ENCODE data around the gene ATP8B4. TPM values are rescaled to one million over a fixed set of nuclear protein-coding genes. Genes with fewer than 3 reads are reported as not detected.
A peak's percentile ranks its signal among the peaks of the same experiment; 100 is the strongest.

Gene ATP8B4
- total RNA-seq, 4 donors from 2014 or later = 2.7 to 6.3 (median 3.7) TPM

DNA sequence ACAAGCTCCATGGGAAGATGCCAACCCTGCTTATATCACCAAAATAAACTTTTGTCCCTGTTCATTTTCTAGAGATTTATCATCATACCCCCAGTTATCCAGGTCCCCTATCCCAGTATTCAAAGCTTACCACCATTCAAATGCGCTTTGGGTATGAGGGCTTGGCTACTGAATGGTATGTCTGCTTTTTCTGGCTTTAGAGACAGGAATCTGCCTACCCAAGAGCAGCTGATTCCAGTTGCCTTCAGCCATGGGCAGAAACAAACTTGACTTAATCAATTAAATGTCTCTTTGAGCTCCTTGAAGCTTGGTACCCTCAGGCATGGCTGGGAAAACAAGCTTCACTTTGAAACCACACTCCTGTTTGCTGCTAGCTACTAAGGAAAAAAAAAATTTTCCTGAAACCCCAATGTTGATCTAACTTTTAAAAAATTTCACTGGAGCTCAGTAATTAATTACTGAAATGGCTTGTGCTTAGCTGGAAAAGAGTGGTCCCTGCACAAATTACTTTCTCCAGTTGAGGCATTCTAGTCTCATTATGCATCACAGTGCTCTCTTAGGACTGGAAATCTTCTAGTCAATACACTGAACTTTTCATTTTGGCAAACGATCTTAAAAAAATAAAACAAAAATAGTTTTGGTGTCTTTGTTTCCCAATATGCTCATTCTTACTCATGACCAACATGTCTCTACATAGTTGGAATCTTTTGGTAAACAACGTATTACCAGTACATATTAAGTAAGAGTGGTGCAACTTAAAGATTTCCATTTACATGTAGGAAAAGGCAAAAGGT, 255.4 kb downstream of the ATP8B4 start:
- Histone ChIP-seq H3K36me3 (no peaks in the 10 kb centered on the region), H3K27ac (replicated peaks in 1 of 4) (peak overlapping the region in 2 of 4 donors; percentile 30 to 68), H3K9me3 (peaks cover 0 to 3% (median 0%) of the 10 kb centered on the region in 4 donors), H3K4me1 (peaks cover 0 to 3% (median 0%) of the 10 kb centered on the region in 4 donors), H3K4me3 (no peak overlapping the region), H3K27me3 (no peaks in the 10 kb centered on the region)
- DNase-seq (ENCODE audit: extremely low spot score) = no peak
- no peak for TF ChIP-seq POLR2AphosphoS5 (IDR thresholded peaks at IDR 0.05)
- TF ChIP-seq EP300 (IDR thresholded peaks at IDR 0.05) = no peak
- TF ChIP-seq POLR2A (IDR thresholded peaks at IDR 0.05; ENCODE audit: low read depth) = no peak
- TF ChIP-seq, protein P1, sequence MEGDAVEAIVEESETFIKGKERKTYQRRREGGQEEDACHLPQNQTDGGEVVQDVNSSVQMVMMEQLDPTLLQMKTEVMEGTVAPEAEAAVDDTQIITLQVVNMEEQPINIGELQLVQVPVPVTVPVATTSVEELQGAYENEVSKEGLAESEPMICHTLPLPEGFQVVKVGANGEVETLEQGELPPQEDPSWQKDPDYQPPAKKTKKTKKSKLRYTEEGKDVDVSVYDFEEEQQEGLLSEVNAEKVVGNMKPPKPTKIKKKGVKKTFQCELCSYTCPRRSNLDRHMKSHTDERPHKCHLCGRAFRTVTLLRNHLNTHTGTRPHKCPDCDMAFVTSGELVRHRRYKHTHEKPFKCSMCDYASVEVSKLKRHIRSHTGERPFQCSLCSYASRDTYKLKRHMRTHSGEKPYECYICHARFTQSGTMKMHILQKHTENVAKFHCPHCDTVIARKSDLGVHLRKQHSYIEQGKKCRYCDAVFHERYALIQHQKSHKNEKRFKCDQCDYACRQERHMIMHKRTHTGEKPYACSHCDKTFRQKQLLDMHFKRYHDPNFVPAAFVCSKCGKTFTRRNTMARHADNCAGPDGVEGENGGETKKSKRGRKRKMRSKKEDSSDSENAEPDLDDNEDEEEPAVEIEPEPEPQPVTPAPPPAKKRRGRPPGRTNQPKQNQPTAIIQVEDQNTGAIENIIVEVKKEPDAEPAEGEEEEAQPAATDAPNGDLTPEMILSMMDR (IDR thresholded peaks at IDR 0.05) = no peak
- intact Hi-C loops (cut with DNase I) = no loop called here
- WGBS = 94% methylated on average over 3 of the region's 3 CpGs

- peaks cover 0 to 11% (median 2%) of the 10 kb centered on the region in 4 donors for H3K4me1 ChIP-seq
- peak overlapping the region in 3 of 4 donors; percentile 6 to 30 (median 7) for H3K27ac ChIP-seq (replicated peaks in 1 of 4)
- H3K4me3 ChIP-seq = no peak overlapping the region
- H3K36me3 ChIP-seq = no peaks in the 10 kb centered on the region
- intact Hi-C loops (cut with DNase I) = no loop called here
- WGBS = 81% methylated on average over 8 of the region's 8 CpGs
- H3K9me3 ChIP-seq = no peaks in the 10 kb centered on the region
- no peak for DNase-seq (ENCODE audit: extremely low spot score)
- H3K27me3 ChIP-seq = no peaks in the 10 kb centered on the region
- TF ChIP-seq POLR2AphosphoS5 (IDR thresholded peaks at IDR 0.05) = no peak
- TF ChIP-seq, protein P1 (IDR thresholded peaks at IDR 0.05) = no peak
- no peak for TF ChIP-seq POLR2A (IDR thresholded peaks at IDR 0.05; ENCODE audit: low read depth)
- no peak for TF ChIP-seq EP300 (IDR thresholded peaks at IDR 0.05)
Observed at GRCh38 chr15:49860101-49860500, 258.9 kb downstream of the ATP8B4 start.

- Histone ChIP-seq H3K4me3 (no peak overlapping the region), H3K4me1 (peaks cover 0 to 11% (median 0%) of the 10 kb centered on the region in 4 donors), H3K27me3 (no peaks in the 10 kb centered on the region), H3K36me3 (no peaks in the 10 kb centered on the region), H3K9me3 (no peaks in the 10 kb centered on the region), H3K27ac (replicated peaks in 1 of 4) (peak overlapping the region in 1 of 4 donors; percentile 46)
- DNase-seq (ENCODE audit: extremely low spot score) = no peak
- TF ChIP-seq, protein P1 (IDR thresholded peaks at IDR 0.05) = no peak
- TF ChIP-seq POLR2A (IDR thresholded peaks at IDR 0.05; ENCODE audit: low read depth) (no peak), EP300 (IDR thresholded peaks at IDR 0.05) (no peak), POLR2AphosphoS5 (IDR thresholded peaks at IDR 0.05) (no peak)
- 86% methylated on average over 4 of the region's 4 CpGs for WGBS
- intact Hi-C loops (cut with DNase I) = no loop called here
Observed at GRCh38 chr15:49857496-49858475, 261.2 kb downstream of the ATP8B4 start.

GRCh38 chr15:49855917-49856637, 263.0 kb downstream of the ATP8B4 start:
- Histone ChIP-seq H3K36me3 (no peaks in the 10 kb centered on the region), H3K4me3 (no peak overlapping the region), H3K27ac (replicated peaks in 1 of 4) (peak overlapping the region; percentile 8 to 46 (median 44)), H3K4me1 (peaks cover 0 to 11% (median 0%) of the 10 kb centered on the region in 4 donors), H3K9me3 (no peaks in the 10 kb centered on the region), H3K27me3 (no peaks in the 10 kb centered on the region)
- WGBS = 56% methylated on average over 4 of the region's 4 CpGs
- DNase-seq (ENCODE audit: extremely low spot score) = no peak
- no peak for TF ChIP-seq POLR2A (IDR thresholded peaks at IDR 0.05; ENCODE audit: low read depth)
- peak in 1 of 2 donors; percentile 59 for TF ChIP-seq POLR2AphosphoS5 (IDR thresholded peaks at IDR 0.05)
- no peak for TF ChIP-seq EP300 (IDR thresholded peaks at IDR 0.05)
- TF ChIP-seq, protein P1 (IDR thresholded peaks at IDR 0.05) = no peak
- intact Hi-C loops (cut with DNase I) = no loop called here

Data from esophagus muscularis mucosa (tissue), 4 donors.